ENCODE results near the gene PSMG2. TPM values are rescaled to one million over a fixed set of nuclear protein-coding genes. Genes with fewer than 3 reads are reported as not detected.

The PSMG2 gene
- polyA plus RNA-seq, 1 donor from 2014 or later: 87.2 TPM

GRCh38 chr18:12703664-12704063 lies 822 bp downstream of the PSMG2 start:
- Histone ChIP-seq H3K27me3 (ENCODE audit: insufficient read depth, low read depth, low read length) (no peaks in the 10 kb centered on the region), H2AFZ (ENCODE audit: low read depth, low read length) (peak overlapping the region; percentile 96), H3K9me3 (ENCODE audit: low read length) (no peaks in the 10 kb centered on the region), H3K9me2 (ENCODE audit: insufficient read depth, low read length) (no peaks in the 10 kb centered on the region), H4K20me1 (ENCODE audit: insufficient read depth) (no peaks in the 10 kb centered on the region), H3F3A (ENCODE audit: insufficient read depth, low read length, poor library complexity, severe bottlenecking) (peaks cover 5% of the 10 kb centered on the region), H3K4me3 (ENCODE audit: low read length) (peak overlapping the region; percentile 98), H3K79me2 (replicated peaks; ENCODE audit: insufficient read depth, low read length) (peaks cover 46% of the 10 kb centered on the region), H3K27ac (ENCODE audit: low read length) (peak overlapping the region; percentile 94), H3K9ac (ENCODE audit: low read length) (peak overlapping the region; percentile 90), H3K36me3 (ENCODE audit: insufficient read depth, low read length) (peaks cover 3% of the 10 kb centered on the region), H3K4me2 (ENCODE audit: low read length) (peak overlapping the region; percentile 49)
- TF ChIP-seq EP300 (conservative IDR thresholded peaks at IDR 0.05; ENCODE audit: poor library complexity, severe bottlenecking): no peak
- TF ChIP-seq CTCF (IDR thresholded peaks at IDR 0.05; ENCODE audit: poor library complexity, severe bottlenecking): no peak
- TF ChIP-seq TAF1 (IDR thresholded peaks at IDR 0.05; ENCODE audit: low read depth): no peak
- TF ChIP-seq SMC3 (conservative IDR thresholded peaks at IDR 0.05; ENCODE audit: poor library complexity): no peak
- TF ChIP-seq RAD21 (conservative IDR thresholded peaks at IDR 0.05): no peak
- TF ChIP-seq EZH2 (IDR thresholded peaks at IDR 0.05; ENCODE audit: borderline replicate concordance, insufficient read depth, low read length, poor library complexity, severe bottlenecking): no peak
- TF ChIP-seq MXI1 (conservative IDR thresholded peaks at IDR 0.05; ENCODE audit: poor library complexity, severe bottlenecking): no peak

GRCh38 chr18:12711446-12711845 lies 8.6 kb downstream of the PSMG2 start:
- no peaks in the 10 kb centered on the region for H3K79me2 ChIP-seq (replicated peaks; ENCODE audit: insufficient read depth, low read length)
- H3K36me3 ChIP-seq (ENCODE audit: insufficient read depth, low read length): peaks cover 8% of the 10 kb centered on the region
- H3K9me2 ChIP-seq (ENCODE audit: insufficient read depth, low read length): no peaks in the 10 kb centered on the region
- H3K27ac ChIP-seq (ENCODE audit: low read length): no peak overlapping the region
- no peaks in the 10 kb centered on the region for H3F3A ChIP-seq (ENCODE audit: insufficient read depth, low read length, poor library complexity, severe bottlenecking)
- H3K4me3 ChIP-seq (ENCODE audit: low read length): no peak overlapping the region
- no peaks in the 10 kb centered on the region for H4K20me1 ChIP-seq (ENCODE audit: insufficient read depth)
- no peaks in the 10 kb centered on the region for H3K9me3 ChIP-seq (ENCODE audit: low read length)
- H2AFZ ChIP-seq (ENCODE audit: low read depth, low read length): no peak overlapping the region
- H3K27me3 ChIP-seq (ENCODE audit: insufficient read depth, low read depth, low read length): no peaks in the 10 kb centered on the region
- H3K4me2 ChIP-seq (ENCODE audit: low read length): no peak overlapping the region
- no peak for TF ChIP-seq SMC3 (conservative IDR thresholded peaks at IDR 0.05; ENCODE audit: poor library complexity)
- TF ChIP-seq EP300 (conservative IDR thresholded peaks at IDR 0.05; ENCODE audit: poor library complexity, severe bottlenecking): no peak
- TF ChIP-seq MXI1 (conservative IDR thresholded peaks at IDR 0.05; ENCODE audit: poor library complexity, severe bottlenecking): no peak
- no peak for TF ChIP-seq POLR2AphosphoS5 (IDR thresholded peaks at IDR 0.05)
- no peak for TF ChIP-seq TAF1 (IDR thresholded peaks at IDR 0.05; ENCODE audit: low read depth)
- TF ChIP-seq RAD21 (conservative IDR thresholded peaks at IDR 0.05): no peak
- no peak for TF ChIP-seq CTCF (IDR thresholded peaks at IDR 0.05; ENCODE audit: poor library complexity, severe bottlenecking)
- no peak for TF ChIP-seq EZH2 (IDR thresholded peaks at IDR 0.05; ENCODE audit: borderline replicate concordance, insufficient read depth, low read length, poor library complexity, severe bottlenecking)
- no peak for TF ChIP-seq REST (IDR thresholded peaks at IDR 0.05; ENCODE audit: borderline replicate concordance)
- H3K9ac ChIP-seq (ENCODE audit: low read length): no peak overlapping the region

All from neural cell (in vitro differentiated cells).